Measurements from ENCODE around the gene STK32C. TPM values are rescaled to one million over a fixed set of nuclear protein-coding genes. Genes with fewer than 3 reads are reported as not detected.

STK32C gene
- total RNA-seq, 4 donors from 2014 or later, result 9.4 to 18.1 (median 16.2) TPM

- H3K4me1 ChIP-seq, result peaks cover 0 to 17% (median 0%) of the 10 kb centered on the region in 4 donors
- TF ChIP-seq CTCF (IDR thresholded peaks at IDR 0.05) (no peak), EP300 (IDR thresholded peaks at IDR 0.05) (no peak), POLR2A (IDR thresholded peaks at IDR 0.05) (no peak)
- H3K27me3 ChIP-seq, result no peaks in the 10 kb centered on the region
- WGBS, 2 donors, result 92% methylated on average over 27 to 29 of the region's 29 CpGs
- H3K9me3 ChIP-seq, result no peaks in the 10 kb centered on the region
- H3K27ac ChIP-seq, result no peak overlapping the region
- no peak for DNase-seq (ENCODE audit: low spot score in 2 of 2)
- peaks cover 0 to 14% (median 0%) of the 10 kb centered on the region in 3 donors for H3K36me3 ChIP-seq
- H3K4me3 ChIP-seq, result no peak overlapping the region
These were observed 79.8 kb downstream of the STK32C start for GRCh38 chr10:132227851-132228390.

- WGBS, 2 donors, result 85 to 93% methylated on average over 5 to 26 of the region's 27 CpGs
- TF ChIP-seq POLR2A (IDR thresholded peaks at IDR 0.05) (no peak), EP300 (IDR thresholded peaks at IDR 0.05) (no peak), CTCF (IDR thresholded peaks at IDR 0.05) (no peak)
- H3K4me3 ChIP-seq, result no peak overlapping the region
- no peak overlapping the region for H3K27ac ChIP-seq
- no peaks in the 10 kb centered on the region for H3K27me3 ChIP-seq
- no peaks in the 10 kb centered on the region for H3K9me3 ChIP-seq
- peaks cover 0 to 18% (median 0%) of the 10 kb centered on the region in 4 donors for H3K4me1 ChIP-seq
- peaks cover 0 to 21% (median 0%) of the 10 kb centered on the region in 3 donors for H3K36me3 ChIP-seq
- DNase-seq (ENCODE audit: low spot score in 2 of 2), result no peak
These were observed 81.0 kb downstream of the STK32C start for GRCh38 chr10:132226586-132227405.

- no peak overlapping the region for H3K27ac ChIP-seq
- TF ChIP-seq POLR2A (IDR thresholded peaks at IDR 0.05) (no peak), CTCF (IDR thresholded peaks at IDR 0.05) (no peak), EP300 (IDR thresholded peaks at IDR 0.05) (no peak)
- whole genome bisulfite sequencing, 2 donors, result 64 to 70% methylated on average over 7 to 8 of the region's 8 CpGs
These were observed 81.9 kb downstream of the STK32C start for GRCh38 chr10:132225849-132226205.

GRCh38 chr10:132225073-132225848 lies 82.5 kb downstream of the STK32C start:
- no peaks in the 10 kb centered on the region for H3K9me3 ChIP-seq
- H3K4me1 ChIP-seq, result peaks cover 0 to 14% (median 0%) of the 10 kb centered on the region in 4 donors
- no peak for TF ChIP-seq POLR2A (IDR thresholded peaks at IDR 0.05)
- no peak for TF ChIP-seq EP300 (IDR thresholded peaks at IDR 0.05)
- no peak for TF ChIP-seq CTCF (IDR thresholded peaks at IDR 0.05)
- DNase-seq (ENCODE audit: low spot score in 2 of 2), result no peak
- H3K27me3 ChIP-seq, result no peaks in the 10 kb centered on the region
- no peak overlapping the region for H3K4me3 ChIP-seq
- H3K27ac ChIP-seq, result no peak overlapping the region
- peaks cover 0 to 21% (median 0%) of the 10 kb centered on the region in 3 donors for H3K36me3 ChIP-seq
- 92 to 96% methylated on average over 24 to 25 of the region's 25 CpGs for WGBS, 2 donors

More at GRCh38 chr10:132225849-132226205, 81.9 kb downstream of the STK32C start:
- H3K4me3 ChIP-seq, result no peak overlapping the region
- H3K4me1 ChIP-seq, result peaks cover 0 to 18% (median 0%) of the 10 kb centered on the region in 4 donors
- no peak for DNase-seq (ENCODE audit: low spot score in 2 of 2)
- H3K27me3 ChIP-seq, result no peaks in the 10 kb centered on the region
- H3K9me3 ChIP-seq, result no peaks in the 10 kb centered on the region
- peaks cover 0 to 21% (median 0%) of the 10 kb centered on the region in 3 donors for H3K36me3 ChIP-seq

Data from tibial nerve (tissue), 4 donors.